GM21576 (cell line): Measurements from ENCODE around the gene NRGN.
A peak's percentile ranks its signal among the peaks of the same experiment; 100 is the strongest.

ENCODE experiments used
- ATAC-seq: cut with Tn5 transposase; IDR thresholded peaks from one replicate; pipeline ENCODE4 v1.9.1; 2021; ENCODE audit warnings: mild to moderate bottlenecking, moderate library complexity; ENCODE audit not compliant: unreplicated experiment

Gene NRGN

DNA sequence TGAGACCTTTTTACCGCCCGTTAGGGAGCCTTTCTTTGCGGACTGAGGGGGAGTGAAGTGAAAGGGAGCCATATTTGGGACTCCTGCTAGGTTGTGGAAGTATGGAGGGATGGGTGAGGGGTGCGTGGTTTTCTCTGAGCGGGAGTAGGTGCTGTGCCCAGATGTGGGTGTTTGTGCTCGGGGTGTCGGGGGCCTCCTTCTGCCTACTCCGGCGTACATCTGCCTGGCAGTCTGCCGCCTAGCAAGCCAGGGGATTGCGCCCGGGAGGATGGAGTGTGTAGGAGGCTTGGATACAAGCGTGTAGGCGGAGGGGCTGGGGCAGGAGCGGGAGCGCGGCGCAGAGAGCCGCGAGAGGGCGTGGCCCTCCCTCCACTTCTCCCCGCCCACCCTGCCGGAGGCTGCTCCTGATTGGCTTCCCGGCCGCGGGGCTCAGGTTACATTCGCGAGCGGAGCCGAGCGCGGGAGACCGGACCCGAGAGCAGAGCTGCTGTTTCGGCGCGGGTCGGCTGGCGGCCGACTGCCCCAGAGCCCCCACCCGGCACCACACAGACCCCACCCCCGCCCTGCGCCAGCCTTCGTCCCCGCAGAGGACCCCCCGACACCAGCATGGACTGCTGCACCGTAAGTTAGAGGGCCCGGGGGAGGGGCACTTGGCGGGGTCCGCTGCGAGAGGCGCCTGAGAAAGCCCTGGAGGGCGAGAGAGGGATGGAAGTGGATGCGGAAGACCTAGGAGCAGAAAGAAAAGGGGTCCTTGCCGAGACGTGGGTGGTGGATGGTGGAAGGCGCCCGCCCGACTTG lies at the start of gene NRGN:
NRGN (plus strand) TSS at position 464 of the 798 bp plus-strand sequence; CDS start at position 607, 143 bp downstream.
- ATAC-seq: peak; percentile 99

DNA sequence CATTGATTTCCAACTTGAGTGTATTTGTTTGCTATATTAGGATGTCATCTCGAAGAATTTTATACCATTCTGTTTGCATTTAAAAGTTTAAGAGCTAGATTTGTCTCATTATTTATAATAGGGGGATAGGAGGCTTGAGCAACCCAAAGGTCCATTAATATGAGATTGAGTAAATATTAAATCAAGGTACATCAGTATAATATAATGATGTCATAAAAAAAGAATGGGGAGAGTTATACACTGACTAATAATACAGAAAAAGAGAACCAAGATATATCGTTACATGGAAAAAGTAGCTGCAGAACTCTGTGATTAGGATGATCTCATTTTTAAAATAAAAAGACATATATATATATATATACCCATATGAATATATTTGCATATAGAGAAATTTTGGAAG lies 46.6 kb upstream of the NRGN start:
- no peak for ATAC-seq

GRCh38 chr11:124699547-124699946 lies 40.2 kb upstream of the NRGN start:
- no peak for ATAC-seq

GRCh38 chr11:124700028-124700427 lies 39.7 kb upstream of the NRGN start:
- ATAC-seq: no peak

- ATAC-seq: no peak
Measured at GRCh38 chr11:124707829-124708228, 31.9 kb upstream of the NRGN start.

- ATAC-seq: no peak
Measured at GRCh38 chr11:124712392-124712791, 27.4 kb upstream of the NRGN start.

DNA sequence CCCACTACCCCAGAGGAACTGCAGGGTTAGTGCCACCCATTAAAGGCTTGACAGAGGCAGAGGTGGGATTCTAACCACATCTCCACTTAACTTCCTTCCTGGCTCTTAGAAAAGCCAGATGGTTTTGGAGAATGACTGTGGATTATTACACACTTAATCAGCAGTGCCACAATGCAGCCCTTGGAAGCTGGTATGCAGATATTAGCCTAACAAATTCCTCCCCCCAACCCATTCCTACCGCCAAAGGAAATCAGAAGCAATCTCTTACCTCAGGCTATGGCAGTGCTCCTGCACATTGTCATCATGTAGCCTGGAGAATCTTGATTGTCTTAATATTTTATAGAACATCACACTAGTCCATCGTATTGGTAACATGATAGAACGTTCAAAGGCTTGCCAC lies 23.2 kb upstream of the NRGN start:
- no peak for ATAC-seq

GRCh38 chr11:124717421-124717785 lies 22.3 kb upstream of the NRGN start:
- no peak for ATAC-seq

GRCh38 chr11:124717786-124718651 lies 21.7 kb upstream of the NRGN start:
- no peak for ATAC-seq

DNA sequence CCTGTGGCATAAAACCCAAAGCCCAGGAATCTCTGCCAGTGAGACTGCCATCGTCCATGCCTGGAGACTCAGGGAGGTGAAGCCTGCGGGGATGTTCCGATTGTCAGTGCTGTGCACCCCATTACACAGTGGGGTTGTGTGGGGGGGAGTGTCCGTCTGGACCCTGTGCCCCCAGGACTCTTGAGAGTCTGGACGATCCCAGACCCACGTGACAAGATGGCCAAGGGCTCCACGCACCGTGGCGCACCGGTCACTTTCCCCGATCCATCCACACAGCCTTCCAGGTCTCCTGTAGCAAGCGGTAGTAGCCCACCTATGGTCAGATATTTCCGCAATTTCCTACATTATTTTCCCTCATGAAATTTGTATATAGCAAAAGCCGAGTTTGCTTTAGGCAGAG lies 20.9 kb upstream of the NRGN start:
- ATAC-seq: no peak

- ATAC-seq: no peak
Measured at GRCh38 chr11:124719534-124719933, 20.2 kb upstream of the NRGN start.

GRCh38 chr11:124722176-124722575 lies 17.6 kb upstream of the NRGN start:
- ATAC-seq: no peak

DNA sequence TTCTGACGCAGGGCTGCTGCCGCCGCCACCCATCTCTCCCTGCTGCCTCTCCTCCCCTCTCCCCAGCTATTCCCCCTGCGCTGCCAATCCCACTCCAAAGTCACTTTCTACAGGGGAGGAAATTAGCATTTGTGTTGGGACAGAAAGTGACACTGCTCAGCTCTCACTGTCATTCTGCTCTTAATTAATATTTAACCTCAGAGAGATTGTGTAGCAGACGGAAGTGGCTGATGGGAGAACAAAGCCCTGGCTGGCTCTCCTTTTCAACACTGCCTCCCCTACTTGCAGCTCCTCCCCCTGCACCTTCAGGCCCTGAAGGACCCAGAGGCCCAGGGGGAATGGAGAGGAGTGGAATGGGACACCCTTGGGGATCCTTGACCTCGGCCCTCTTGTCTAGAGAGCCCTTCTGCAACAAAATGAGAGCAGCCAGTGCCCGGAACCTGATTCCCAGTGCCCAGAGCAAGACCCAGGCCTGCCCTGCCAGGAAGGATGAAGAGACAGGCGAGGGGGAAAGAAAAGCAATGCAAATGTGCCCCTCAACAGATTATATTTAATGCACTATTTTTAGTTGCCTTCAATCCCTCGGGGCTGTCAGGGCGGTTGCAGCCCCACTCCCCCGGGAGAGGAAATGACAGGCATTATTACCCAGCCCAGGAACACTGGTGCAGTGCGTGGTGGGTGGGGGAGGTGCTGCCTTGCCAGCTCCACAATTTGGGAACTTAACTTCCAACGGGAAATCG lies 14.6 kb upstream of the NRGN start:
- ATAC-seq: peak; percentile 84

DNA sequence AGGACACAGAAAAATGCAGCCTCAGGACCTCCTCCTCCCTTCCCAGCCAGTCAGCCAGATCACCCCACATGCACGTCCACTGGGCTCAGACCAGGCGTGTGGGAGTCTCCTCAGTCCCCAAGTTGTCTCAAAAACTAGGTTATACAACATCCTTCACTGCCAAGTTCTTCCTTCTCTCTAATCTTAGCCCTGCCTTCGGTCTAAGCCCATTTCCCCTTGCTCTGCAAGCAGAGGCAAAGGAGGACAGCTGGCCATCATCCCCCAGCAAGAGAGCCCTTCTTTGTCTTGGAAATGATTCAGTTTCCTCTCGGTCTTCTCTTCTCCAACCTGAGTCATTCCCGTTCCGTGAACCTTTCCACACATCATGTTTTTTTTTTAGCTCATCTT lies 14.0 kb upstream of the NRGN start:
- ATAC-seq: peak; percentile 5

GRCh38 chr11:124727474-124727873 lies 12.3 kb upstream of the NRGN start:
- ATAC-seq: no peak

- no peak for ATAC-seq
Measured at GRCh38 chr11:124728134-124728533, 11.6 kb upstream of the NRGN start.

DNA sequence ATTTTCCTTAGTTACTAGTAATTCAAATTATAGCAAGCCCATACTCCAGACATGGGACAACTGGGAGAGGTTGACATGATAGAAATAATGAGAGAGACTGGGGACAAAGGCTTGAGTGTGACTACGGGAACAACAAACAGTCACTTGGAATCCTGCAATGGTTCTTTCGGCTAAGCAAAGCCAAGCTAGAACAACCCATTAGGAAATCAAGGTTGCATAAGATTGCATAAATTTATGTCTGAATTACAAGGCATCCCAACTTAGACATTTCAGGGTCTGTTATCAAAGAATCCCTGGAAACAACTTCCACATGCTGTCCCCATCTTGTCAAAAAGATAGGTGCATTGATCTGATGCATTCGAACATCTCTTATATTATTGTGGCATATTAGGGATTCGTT lies 10.2 kb upstream of the NRGN start:
- no peak for ATAC-seq

- no peak for ATAC-seq
Measured at GRCh38 chr11:124732230-124732629, 7.5 kb upstream of the NRGN start.

DNA sequence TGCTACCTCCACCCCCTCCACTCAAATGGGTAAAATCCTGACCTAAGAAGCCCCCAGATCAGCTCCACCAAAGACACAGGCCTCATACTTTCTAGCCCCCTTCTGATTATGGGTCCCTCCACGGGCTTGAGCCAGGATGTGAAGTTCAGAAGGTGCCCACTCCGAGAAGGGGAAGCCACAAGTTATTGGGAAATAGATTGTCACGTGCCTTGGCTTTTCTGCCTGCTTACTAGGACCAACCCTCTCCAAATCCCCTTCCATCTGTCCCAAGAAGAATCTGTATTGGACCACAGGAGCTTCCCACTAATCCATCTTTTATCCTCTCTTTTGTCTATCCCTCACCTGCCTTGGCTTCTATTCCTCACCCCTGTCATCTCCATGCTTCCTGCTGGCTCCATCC lies 3.0 kb upstream of the NRGN start:
- ATAC-seq: no peak

DNA sequence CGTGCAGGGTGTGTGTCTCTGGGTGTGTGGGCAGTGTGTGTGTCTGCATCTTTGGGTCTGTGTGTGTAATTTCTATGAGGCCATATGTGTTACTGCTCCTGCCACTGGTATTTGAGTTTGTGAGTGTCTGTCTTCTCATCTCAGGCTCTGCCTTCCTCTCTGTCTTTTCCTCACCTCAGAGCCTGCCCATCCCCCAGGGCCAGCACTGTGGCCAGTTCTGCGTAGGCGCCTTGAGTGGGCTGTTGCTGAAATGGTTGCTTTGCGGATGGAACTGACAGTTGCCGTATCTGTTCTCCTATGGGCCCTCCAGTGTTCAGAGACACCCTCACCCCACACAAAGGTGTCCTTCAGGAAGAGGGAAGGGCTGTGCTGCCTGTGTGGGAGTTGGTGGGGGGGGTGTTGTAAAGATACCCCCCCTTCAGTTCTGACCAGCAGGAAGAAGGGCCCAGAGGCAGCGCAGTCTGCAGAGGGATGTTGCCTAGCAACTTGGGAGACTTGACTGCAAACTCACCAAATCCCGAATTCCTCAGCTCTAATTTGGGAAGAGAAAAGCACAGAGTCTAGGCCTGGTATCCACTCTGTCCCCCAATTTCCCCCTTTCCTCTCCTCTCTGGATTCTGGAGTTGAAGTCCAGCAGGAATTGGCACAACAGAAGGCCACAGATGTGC lies 2.0 kb upstream of the NRGN start:
- no peak for ATAC-seq
